Fibroblast of lung (primary cell): ENCODE results near the gene LYZL4.

Experiments used
- CTCF ChIP-seq, 2 donors: IDR thresholded peaks in 1 of 2; conservative IDR thresholded peaks in 1 of 2; 1 replicate in 1 of 2; 2 replicates in 1 of 2; pipeline ENCODE4 v1.5.1; 2011 to 2012; ENCODE audit warnings: low read length in 2 of 2, control low read depth in 1 of 2, inconsistent platforms in 1 of 2, low read depth in 1 of 2, mild to moderate bottlenecking in 1 of 2
- EZH2 ChIP-seq: IDR thresholded peaks from 2 replicates; pipeline ENCODE4 v1.5.1; 2012; ENCODE audit warnings: low read length, control low read depth, mild to moderate bottlenecking; ENCODE audit errors: missing control alignments

- TF ChIP-seq CTCF (conservative IDR thresholded peaks at IDR 0.05 in 1 of 2, IDR thresholded peaks at IDR 0.05 in 1 of 2; ENCODE audit: low read depth in 1 of 2, low read length in 2 of 2) = no peak
- TF ChIP-seq EZH2 = no peak
Observed at GRCh38 chr3:42447481-42447880, 37.1 kb upstream of the LYZL4 start.
